Measurements from ENCODE around the gene KLK14. TPM values are rescaled to one million over a fixed set of nuclear protein-coding genes. Genes with fewer than 3 reads are reported as not detected.

The KLK14 gene
- polyA plus RNA-seq, 1 donor from 2014 or later = not detected

DNA sequence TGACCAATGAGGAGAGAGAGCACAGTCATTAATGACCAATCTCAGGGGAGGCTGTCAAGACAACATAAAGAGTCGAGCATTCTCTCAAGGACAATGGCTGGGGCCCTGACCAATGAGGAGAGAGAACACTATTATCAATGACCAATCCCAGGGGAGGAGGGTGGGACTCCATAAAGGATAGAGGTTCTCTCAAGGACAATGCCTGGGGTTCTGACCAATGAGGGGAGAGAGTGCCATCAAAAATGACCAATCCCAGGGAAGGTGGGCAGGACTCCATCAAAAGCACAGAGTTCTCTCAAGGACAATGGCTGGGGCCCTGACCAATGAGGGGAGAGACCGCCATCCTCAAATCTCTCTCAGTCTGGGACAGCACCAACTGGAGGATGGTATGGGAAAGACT is 53.0 kb downstream of the KLK14 start:
- Histone ChIP-seq H3F3A (ENCODE audit: insufficient read depth, low read length, poor library complexity, severe bottlenecking) (no peaks in the 10 kb centered on the region), H3K79me2 (replicated peaks; ENCODE audit: insufficient read depth, low read length) (no peaks in the 10 kb centered on the region), H3K9me2 (ENCODE audit: insufficient read depth, low read length) (no peaks in the 10 kb centered on the region), H3K9ac (ENCODE audit: low read length) (no peak overlapping the region), H3K36me3 (ENCODE audit: insufficient read depth, low read length) (no peaks in the 10 kb centered on the region), H3K27ac (ENCODE audit: low read length) (no peak overlapping the region), H2AFZ (ENCODE audit: low read depth, low read length) (no peak overlapping the region), H3K27me3 (ENCODE audit: insufficient read depth, low read depth, low read length) (no peaks in the 10 kb centered on the region), H3K4me3 (ENCODE audit: low read length) (no peak overlapping the region), H3K4me2 (ENCODE audit: low read length) (no peak overlapping the region), H4K20me1 (ENCODE audit: insufficient read depth) (no peaks in the 10 kb centered on the region), H3K9me3 (ENCODE audit: low read length) (no peaks in the 10 kb centered on the region)
- TF ChIP-seq EP300 (conservative IDR thresholded peaks at IDR 0.05; ENCODE audit: poor library complexity, severe bottlenecking) = no peak

Other genes starting within 250 kb of the KLK14 start
- gene KLK15, start 249.3 kb downstream of the KLK14 start, polyA plus RNA-seq = not detected in 2 replicates
- not detected in 2 replicates for gene KLK3, start 228.0 kb downstream of the KLK14 start, polyA plus RNA-seq
- gene KLK2, start 209.4 kb downstream of the KLK14 start, polyA plus RNA-seq = not detected in 2 replicates
- gene KLK4, start 171.5 kb downstream of the KLK14 start, polyA plus RNA-seq = not detected in 2 replicates
- gene KLK5, start 129.8 kb downstream of the KLK14 start, polyA plus RNA-seq = not detected in 2 replicates
- not detected in 2 replicates for gene KLK6, start 113.3 kb downstream of the KLK14 start, polyA plus RNA-seq
- not detected in 2 replicates for gene KLK7, start 99.0 kb downstream of the KLK14 start, polyA plus RNA-seq
- not detected in 2 replicates for gene KLK8, start 81.3 kb downstream of the KLK14 start, polyA plus RNA-seq
- 0.73 TPM in 1 of 2 replicates, not detected in the other for gene KLK10, start 63.2 kb downstream of the KLK14 start, polyA plus RNA-seq
- gene KLK11, start 56.3 kb downstream of the KLK14 start, polyA plus RNA-seq = not detected in 2 replicates
- not detected in 2 replicates for gene KLK12, start 47.9 kb downstream of the KLK14 start, polyA plus RNA-seq
- not detected in 2 replicates for gene KLK13, start 17.8 kb downstream of the KLK14 start, polyA plus RNA-seq
- 12.6 and 16.4 TPM in 2 replicates for gene CTU1, start 25.5 kb upstream of the KLK14 start, polyA plus RNA-seq
- not detected in 2 replicates for gene SIGLEC9, start 42.0 kb upstream of the KLK14 start, polyA plus RNA-seq
- gene SIGLEC7, start 59.4 kb upstream of the KLK14 start, polyA plus RNA-seq = not detected in 2 replicates
- not detected in 2 replicates for gene CD33, start 142.2 kb upstream of the KLK14 start, polyA plus RNA-seq
- gene SIGLECL1, start 168.2 kb upstream of the KLK14 start, polyA plus RNA-seq = not detected in 2 replicates
- 13.5 and 18.3 TPM in 2 replicates for gene IGLON5, start 228.8 kb upstream of the KLK14 start, polyA plus RNA-seq